Gastroesophageal sphincter (tissue), 3 donors: ENCODE data around the gene CAD.

ENCODE experiments used
- EP300 ChIP-seq: sonication (generic); formaldehyde crosslinking; IDR thresholded peaks from one replicate; pipeline ENCODE4 v1.6.1; 2017; ENCODE audit warnings: antibody characterized with exemption, mild to moderate bottlenecking
- POLR2A ChIP-seq, 2 donors: fragments of 450-650 bp; IDR thresholded peaks; one replicate each; pipeline ENCODE4 v1.6.1; 2017; ENCODE audit warnings: antibody characterized with exemption in 2 of 2, mild to moderate bottlenecking in 2 of 2, moderate library complexity in 1 of 2
- POLR2AphosphoS5 ChIP-seq: sonication (generic); formaldehyde crosslinking; IDR thresholded peaks from one replicate; pipeline ENCODE4 v1.6.1; 2017; ENCODE audit warnings: antibody characterized with exemption
- TF ChIP-seq, protein P1 (sequence below), 4 experiments: fragments of 200-600 bp in 2 of 4; fragments of 450-650 bp in 2 of 4; sonication (generic) in 1 of 4; IDR thresholded peaks; one replicate each; pipeline ENCODE4 v1.5.1; 2017 to 2019; ENCODE audit warnings: antibody characterized with exemption in 4 of 4, mild to moderate bottlenecking in 2 of 4, moderate library complexity in 2 of 4

DNA sequence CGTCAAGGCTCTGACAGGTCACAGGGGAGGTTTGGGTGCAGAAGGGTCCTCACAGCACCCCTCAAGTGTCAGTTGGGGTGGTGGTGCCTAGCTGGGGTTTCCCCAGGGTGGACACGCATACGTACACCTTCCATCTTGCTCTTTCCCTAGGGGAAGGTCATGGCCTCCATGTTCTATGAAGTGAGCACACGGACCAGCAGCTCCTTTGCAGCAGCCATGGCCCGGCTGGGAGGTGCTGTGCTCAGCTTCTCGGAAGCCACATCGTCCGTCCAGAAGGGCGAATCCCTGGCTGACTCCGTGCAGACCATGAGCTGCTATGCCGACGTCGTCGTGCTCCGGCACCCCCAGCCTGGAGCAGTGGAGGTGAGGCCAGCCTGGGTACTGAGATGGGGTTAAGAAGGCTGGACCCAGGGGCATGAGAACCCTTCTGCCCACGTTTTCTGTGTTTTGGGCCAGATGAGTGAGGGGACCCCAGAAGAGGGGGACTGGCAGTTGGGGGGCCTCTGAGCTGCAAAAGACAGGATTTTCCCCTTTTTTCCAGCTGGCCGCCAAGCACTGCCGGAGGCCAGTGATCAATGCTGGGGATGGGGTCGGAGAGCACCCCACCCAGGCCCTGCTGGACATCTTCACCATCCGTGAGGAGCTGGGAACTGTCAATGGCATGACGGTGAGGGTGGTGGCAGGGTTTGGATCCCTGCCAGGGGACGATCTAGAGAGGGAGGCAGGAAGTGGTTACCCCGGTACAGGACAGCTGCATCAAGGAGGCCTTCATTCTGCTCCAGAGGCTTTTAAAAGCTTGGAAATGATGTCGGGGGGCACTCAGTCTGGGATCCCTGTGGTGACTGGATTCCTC is 24.8 kb downstream of the CAD start:
- TF ChIP-seq, protein P1, sequence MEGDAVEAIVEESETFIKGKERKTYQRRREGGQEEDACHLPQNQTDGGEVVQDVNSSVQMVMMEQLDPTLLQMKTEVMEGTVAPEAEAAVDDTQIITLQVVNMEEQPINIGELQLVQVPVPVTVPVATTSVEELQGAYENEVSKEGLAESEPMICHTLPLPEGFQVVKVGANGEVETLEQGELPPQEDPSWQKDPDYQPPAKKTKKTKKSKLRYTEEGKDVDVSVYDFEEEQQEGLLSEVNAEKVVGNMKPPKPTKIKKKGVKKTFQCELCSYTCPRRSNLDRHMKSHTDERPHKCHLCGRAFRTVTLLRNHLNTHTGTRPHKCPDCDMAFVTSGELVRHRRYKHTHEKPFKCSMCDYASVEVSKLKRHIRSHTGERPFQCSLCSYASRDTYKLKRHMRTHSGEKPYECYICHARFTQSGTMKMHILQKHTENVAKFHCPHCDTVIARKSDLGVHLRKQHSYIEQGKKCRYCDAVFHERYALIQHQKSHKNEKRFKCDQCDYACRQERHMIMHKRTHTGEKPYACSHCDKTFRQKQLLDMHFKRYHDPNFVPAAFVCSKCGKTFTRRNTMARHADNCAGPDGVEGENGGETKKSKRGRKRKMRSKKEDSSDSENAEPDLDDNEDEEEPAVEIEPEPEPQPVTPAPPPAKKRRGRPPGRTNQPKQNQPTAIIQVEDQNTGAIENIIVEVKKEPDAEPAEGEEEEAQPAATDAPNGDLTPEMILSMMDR (IDR thresholded peaks at IDR 0.05), result no peak
- TF ChIP-seq POLR2AphosphoS5 (no peak), POLR2A (IDR thresholded peaks at IDR 0.05) (no peak), EP300 (no peak)
